Breast epithelium (tissue), 4 donors: Measurements from ENCODE around the gene GRIK3. TPM values are rescaled to one million over a fixed set of nuclear protein-coding genes. Genes with fewer than 3 reads are reported as not detected.

Experiments used
- DNase-seq, 2 donors: peaks; one replicate each; pipeline ENCODE4 v3.0.0-alpha.2; 2019; ENCODE audit warnings: low spot score in 2 of 2
- H3K27ac ChIP-seq, 2 donors: fragments of 200-600 bp; sonication (generic) in 1 of 2; one replicate each; pipeline ENCODE4 v1.5.1; 2016 to 2019; ENCODE audit warnings: mild to moderate bottlenecking in 1 of 2
- H3K27me3 ChIP-seq, 2 donors: fragments of 200-600 bp; sonication (generic) in 1 of 2; one replicate each; pipeline versions ENCODE4 v1.5.1 to v1.6.0; 2017 to 2019; ENCODE audit warnings: control low read depth in 1 of 2, mild to moderate bottlenecking in 1 of 2
- H3K36me3 ChIP-seq: fragments of 200-600 bp; one replicate; pipeline ENCODE4 v1.5.1; 2019
- H3K4me1 ChIP-seq, 2 donors: fragments of 200-600 bp; sonication (generic); one replicate each; pipeline ENCODE4 v1.5.1; 2016 to 2019; ENCODE audit warnings: control low read depth in 1 of 2
- H3K4me3 ChIP-seq, 3 donors: fragments of 200-600 bp; sonication (generic); 1 replicate in 2 of 3; 2 replicates in 1 of 3; pipeline ENCODE4 v1.5.1; 2016 to 2019; ENCODE audit warnings: mild to moderate bottlenecking in 3 of 3, moderate library complexity in 2 of 3
- H3K9me3 ChIP-seq, 2 donors: fragments of 200-600 bp; sonication (generic) in 1 of 2; one replicate each; pipeline ENCODE4 v1.5.1; 2016 to 2019; ENCODE audit warnings: control low read depth in 1 of 2
- CTCF ChIP-seq, 3 donors: fragments of 450-650 bp; IDR thresholded peaks; one replicate each; pipeline ENCODE4 v1.5.1; 2016 to 2017; ENCODE audit warnings: antibody characterized with exemption in 3 of 3, mild to moderate bottlenecking in 3 of 3, moderate library complexity in 3 of 3
- POLR2A ChIP-seq: fragments of 450-650 bp; IDR thresholded peaks from one replicate; pipeline ENCODE4 v1.6.1; 2016; ENCODE audit warnings: antibody characterized with exemption, mild to moderate bottlenecking, moderate library complexity
- POLR2AphosphoS5 ChIP-seq, 3 donors: sonication (generic); formaldehyde crosslinking; IDR thresholded peaks; one replicate each; pipeline ENCODE4 v1.6.1; 2017; ENCODE audit warnings: antibody characterized with exemption in 3 of 3
- intact Hi-C: fragments of 100-400 bp; cut with DNase I; formaldehyde crosslinking; loops from one replicate; pipeline ENCODE4 v1.15.1; 2023; ENCODE audit warnings: low total_unique reads
- total RNA-seq, 3 donors: library from RNA; depleted of rRNA; stranded (reverse); fragments of >200 nt; gene quantifications; one replicate each; pipeline ENCODE4 v1.1.0, GENCODE V29; 2016

The GRIK3 gene
- total RNA-seq, 3 donors from 2014 or later: under 0.01 to 10.0 (median 4.6) TPM

- TF ChIP-seq CTCF (IDR thresholded peaks at IDR 0.05): no peak
- no peak for TF ChIP-seq POLR2AphosphoS5 (IDR thresholded peaks at IDR 0.05)
- TF ChIP-seq POLR2A: no peak
- H3K4me1 ChIP-seq: no peaks in the 10 kb centered on the region
- intact Hi-C loops: no loop called here
- no peak overlapping the region for H3K4me3 ChIP-seq
- no peaks in the 10 kb centered on the region for H3K36me3 ChIP-seq
- no peak for DNase-seq
- H3K27ac ChIP-seq: no peak overlapping the region
- H3K27me3 ChIP-seq: no peaks in the 10 kb centered on the region
- no peaks in the 10 kb centered on the region for H3K9me3 ChIP-seq
Measured at GRCh38 chr1:36816348-36816747, 218.0 kb downstream of the GRIK3 start.

GRCh38 chr1:36814774-36815173 lies 219.5 kb downstream of the GRIK3 start:
- intact Hi-C loops: no loop called here
- DNase-seq: no peak
- no peak for TF ChIP-seq POLR2AphosphoS5 (IDR thresholded peaks at IDR 0.05)
- TF ChIP-seq CTCF (IDR thresholded peaks at IDR 0.05): no peak
- no peak for TF ChIP-seq POLR2A
- Histone ChIP-seq H3K36me3 (no peaks in the 10 kb centered on the region), H3K4me3 (no peak overlapping the region), H3K27ac (no peak overlapping the region), H3K4me1 (no peaks in the 10 kb centered on the region), H3K27me3 (no peaks in the 10 kb centered on the region), H3K9me3 (no peaks in the 10 kb centered on the region)

- TF ChIP-seq POLR2A: no peak
- TF ChIP-seq POLR2AphosphoS5 (IDR thresholded peaks at IDR 0.05): no peak
- no peak for TF ChIP-seq CTCF (IDR thresholded peaks at IDR 0.05)
- Histone ChIP-seq H3K27ac (no peak overlapping the region), H3K36me3 (no peaks in the 10 kb centered on the region), H3K9me3 (no peaks in the 10 kb centered on the region), H3K4me3 (no peak overlapping the region), H3K4me1 (no peaks in the 10 kb centered on the region), H3K27me3 (no peaks in the 10 kb centered on the region)
- intact Hi-C loops: no loop called here
- no peak for DNase-seq
Measured at GRCh38 chr1:36814083-36814482, 220.2 kb downstream of the GRIK3 start.

- no peaks in the 10 kb centered on the region for H3K9me3 ChIP-seq
- H3K4me3 ChIP-seq: no peak overlapping the region
- no peak for DNase-seq
- TF ChIP-seq POLR2AphosphoS5 (IDR thresholded peaks at IDR 0.05): no peak
- TF ChIP-seq POLR2A: no peak
- TF ChIP-seq CTCF (IDR thresholded peaks at IDR 0.05): no peak
- no peak overlapping the region for H3K27ac ChIP-seq
- H3K36me3 ChIP-seq: no peaks in the 10 kb centered on the region
- no peaks in the 10 kb centered on the region for H3K27me3 ChIP-seq
- intact Hi-C loops: no loop called here
- no peaks in the 10 kb centered on the region for H3K4me1 ChIP-seq
Measured at GRCh38 chr1:36807262-36807661, 227.1 kb downstream of the GRIK3 start.

GRCh38 chr1:36805979-36806640 lies 228.2 kb downstream of the GRIK3 start:
- TF ChIP-seq POLR2A (no peak), POLR2AphosphoS5 (IDR thresholded peaks at IDR 0.05) (no peak), CTCF (IDR thresholded peaks at IDR 0.05) (no peak)
- Histone ChIP-seq H3K9me3 (no peaks in the 10 kb centered on the region), H3K4me1 (no peaks in the 10 kb centered on the region), H3K4me3 (no peak overlapping the region), H3K36me3 (no peaks in the 10 kb centered on the region), H3K27ac (no peak overlapping the region), H3K27me3 (no peaks in the 10 kb centered on the region)
- intact Hi-C loops: no loop called here
- DNase-seq: no peak
